NCI-H128 (cell line): Measurements from ENCODE around the gene PTGDR2.
"Not testable (repeated sequence)": the region's sequence is repeated elsewhere in the genome, so short reads cannot be mapped to it uniquely, and the experiment has no call there.

Experiments
- DNase-seq: peaks from one replicate; lab custom pipeline; 2025; ENCODE audit not compliant: unreplicated experiment; lab: John Stamatoyannopoulos, UW

The PTGDR2 gene

DNA sequence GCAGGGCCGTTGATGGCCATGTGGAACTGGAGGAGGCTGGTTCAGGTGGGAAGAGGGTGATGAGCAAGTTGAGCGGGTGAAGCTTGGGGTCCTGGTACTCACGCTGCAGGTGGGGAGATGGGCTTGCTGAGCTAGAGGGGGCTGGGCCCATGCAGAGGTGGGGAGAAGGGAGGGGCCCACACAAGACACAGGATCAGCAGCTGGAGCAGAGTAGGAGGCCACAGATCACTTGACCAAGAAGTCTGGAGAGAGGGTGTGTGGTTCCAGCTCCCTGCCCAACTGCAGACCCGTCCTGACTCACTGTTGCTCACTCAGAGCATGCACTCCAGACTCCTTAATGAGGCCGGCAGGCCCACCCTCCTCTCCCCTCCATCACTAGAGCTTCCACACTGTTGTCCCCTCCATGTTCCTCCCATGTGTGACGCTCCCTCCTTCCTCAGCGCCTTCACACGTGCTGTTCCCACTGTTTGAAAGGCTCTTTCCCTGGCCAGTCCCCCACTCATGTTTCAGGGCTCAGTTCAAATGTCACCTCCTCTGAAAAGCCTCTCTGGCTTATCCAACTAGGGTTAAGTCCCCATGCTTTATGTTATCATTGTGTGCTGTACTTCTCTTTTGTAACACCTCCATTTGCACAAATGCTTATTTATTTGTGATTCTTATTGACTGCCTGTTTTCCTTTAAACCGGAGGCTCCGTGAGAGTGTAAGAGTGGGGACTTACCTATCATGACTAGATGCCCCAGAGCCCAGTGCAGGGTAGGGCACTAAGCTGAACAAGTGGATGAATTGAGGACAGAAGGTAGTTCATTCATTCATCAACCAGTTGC, 11.5 kb downstream of the PTGDR2 start:
- no peak for DNase-seq

DNA sequence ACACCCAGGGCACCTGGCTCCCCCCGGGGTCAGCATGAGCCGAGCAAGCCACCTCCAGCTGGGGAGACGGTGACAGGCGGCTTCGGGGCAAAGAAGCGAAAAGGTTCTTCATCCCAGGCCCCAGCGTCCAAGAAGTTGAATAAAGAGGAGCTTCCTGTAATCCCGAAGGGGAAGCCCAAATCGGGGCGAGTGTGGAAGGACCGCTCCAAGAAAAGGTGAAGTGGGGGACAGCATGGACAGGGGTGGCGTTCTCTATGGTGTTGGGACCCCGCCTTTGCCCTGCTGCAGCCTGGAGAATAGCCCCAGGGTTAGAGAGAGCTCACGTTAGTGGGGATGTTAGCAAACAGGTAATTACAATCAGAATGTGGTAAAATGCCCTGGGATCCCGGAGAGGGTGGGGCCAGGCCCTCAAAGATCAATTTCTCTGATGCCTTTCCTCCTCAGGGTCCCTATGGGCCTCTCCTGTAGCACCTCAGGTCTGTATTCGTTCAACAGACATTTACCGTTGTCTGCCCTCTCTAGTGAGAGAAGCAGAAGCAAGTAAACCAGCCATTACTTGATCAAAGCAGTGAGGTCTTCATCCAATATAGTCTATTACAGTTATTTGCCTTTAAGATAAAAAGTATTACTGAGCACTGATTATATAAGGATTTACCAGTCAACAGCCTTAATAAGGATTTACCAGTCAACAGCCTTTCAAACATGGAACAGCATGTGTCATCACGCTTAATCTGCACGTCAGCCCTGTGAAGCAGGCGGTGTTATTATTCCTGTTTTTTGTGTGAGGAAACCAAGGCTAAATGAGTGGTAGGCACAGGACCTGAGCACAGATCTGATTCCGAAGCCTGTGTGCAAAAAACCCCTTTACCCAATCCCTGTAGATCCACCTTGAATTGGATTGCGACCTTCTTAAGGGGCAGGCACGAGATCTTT, 12.8 kb downstream of the PTGDR2 start:
- DNase-seq: no peak

GRCh38 chr11:60841797-60842667, 13.7 kb downstream of the PTGDR2 start, which contains the start of gene CCDC86:
TSS of gene CCDC86 (plus strand) at chr11:60842113. CDS start at chr11:60842125, 12 bp downstream.
- DNase-seq: peak; percentile 86

DNA sequence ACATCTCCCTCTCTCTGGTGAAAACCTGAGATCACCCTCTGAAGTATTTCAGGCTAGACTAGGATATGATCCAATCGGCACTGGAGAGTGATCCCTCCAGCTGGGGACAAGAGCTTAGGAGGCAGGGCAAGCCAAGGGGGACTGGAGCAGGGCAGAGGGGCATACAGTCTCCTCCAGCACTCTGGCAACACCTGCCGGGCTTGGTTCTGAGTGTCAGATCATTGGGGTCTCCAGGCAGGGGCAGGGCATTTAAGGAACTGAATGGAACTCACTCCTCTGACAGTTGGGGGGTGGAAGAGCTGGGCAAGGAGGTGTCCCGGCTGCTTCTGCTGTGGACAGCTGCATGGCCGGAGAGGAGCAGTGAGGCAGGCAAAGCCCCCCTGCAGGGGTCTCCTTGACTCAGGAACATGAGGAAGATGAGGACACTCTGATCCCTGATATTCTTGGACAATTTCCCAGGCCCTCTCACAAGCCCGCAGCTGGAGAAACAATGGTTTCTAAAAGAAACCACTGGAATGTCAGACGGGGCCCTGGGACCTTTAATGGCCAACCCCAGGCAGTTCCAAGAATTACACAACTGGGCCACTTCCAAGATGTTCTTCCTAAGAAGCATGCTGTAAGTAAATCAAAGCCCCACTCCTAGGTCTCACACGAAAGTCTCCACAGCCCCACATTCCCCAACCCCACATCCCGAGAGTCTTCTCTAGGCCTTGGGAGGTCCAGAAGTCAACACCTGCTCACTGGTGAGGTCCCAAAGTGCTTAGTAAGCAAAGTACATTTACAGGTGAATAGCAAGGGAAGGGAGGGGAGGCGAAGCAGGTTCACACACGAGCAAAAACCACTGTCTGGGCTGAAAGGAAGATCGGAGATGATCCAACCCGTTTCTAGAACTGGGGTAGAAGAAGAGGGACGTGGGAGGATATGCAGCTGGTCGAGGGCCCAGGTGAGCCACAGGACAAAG, 15.0 kb downstream of the PTGDR2 start:
- no peak for DNase-seq

- DNase-seq: no peak
Observed at GRCh38 chr11:60838132-60838531, 17.6 kb downstream of the PTGDR2 start.

DNA sequence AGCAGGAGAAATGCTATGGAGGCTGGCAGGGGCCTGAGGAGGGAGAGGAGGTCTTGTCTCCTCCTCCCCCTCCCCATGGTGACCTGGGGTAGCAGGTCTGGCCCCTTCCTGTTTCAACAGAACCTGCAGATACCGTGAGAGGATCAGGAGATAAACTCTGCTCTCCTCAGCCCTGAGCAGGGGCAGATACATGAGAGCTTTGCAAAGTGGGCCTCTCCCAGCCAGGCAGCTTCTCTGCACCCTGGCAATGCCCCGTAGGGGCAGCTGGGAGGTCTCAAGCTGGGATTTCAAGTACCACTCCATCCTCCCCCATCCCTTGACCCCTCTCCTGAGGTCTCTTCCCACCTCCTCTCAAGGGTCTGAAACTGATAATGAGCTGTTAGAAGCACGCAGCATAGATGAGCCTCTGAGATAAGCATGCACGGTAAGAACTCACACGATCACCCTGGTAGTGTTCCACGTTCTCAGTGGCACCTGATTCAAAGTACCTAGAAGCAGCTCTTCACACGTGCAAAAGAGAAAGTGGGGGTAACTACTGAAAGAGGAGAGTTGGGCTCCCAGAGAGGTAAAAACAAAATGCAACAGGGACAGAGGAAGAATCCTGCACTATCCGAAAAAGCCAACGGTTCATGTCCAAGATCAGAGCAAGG, 18.8 kb downstream of the PTGDR2 start:
- DNase-seq: no peak

GRCh38 chr11:60835534-60835846, 20.3 kb downstream of the PTGDR2 start:
- DNase-seq: no peak

GRCh38 chr11:60834742-60835533, 20.8 kb downstream of the PTGDR2 start:
- no peak for DNase-seq

GRCh38 chr11:60831501-60832079, 24.2 kb downstream of the PTGDR2 start:
- DNase-seq: no peak

DNA sequence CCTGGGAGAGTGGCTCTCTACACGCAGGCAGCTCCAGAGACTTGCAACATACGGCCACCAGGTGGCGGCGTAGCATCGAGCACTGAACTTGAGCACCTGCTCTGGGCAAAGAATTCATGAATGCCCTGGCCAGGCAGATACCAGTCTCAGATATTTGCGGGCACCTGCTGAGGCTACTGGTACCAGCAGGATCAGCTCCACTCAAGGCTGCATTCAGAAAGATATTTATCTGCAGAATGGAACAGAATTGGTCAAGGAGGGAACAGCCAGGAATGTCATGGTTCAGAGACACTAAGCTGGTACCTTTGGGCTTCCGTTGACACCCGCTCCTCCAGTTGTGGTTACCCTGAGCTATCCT, 24.6 kb downstream of the PTGDR2 start:
- DNase-seq: peak; percentile 70

DNA sequence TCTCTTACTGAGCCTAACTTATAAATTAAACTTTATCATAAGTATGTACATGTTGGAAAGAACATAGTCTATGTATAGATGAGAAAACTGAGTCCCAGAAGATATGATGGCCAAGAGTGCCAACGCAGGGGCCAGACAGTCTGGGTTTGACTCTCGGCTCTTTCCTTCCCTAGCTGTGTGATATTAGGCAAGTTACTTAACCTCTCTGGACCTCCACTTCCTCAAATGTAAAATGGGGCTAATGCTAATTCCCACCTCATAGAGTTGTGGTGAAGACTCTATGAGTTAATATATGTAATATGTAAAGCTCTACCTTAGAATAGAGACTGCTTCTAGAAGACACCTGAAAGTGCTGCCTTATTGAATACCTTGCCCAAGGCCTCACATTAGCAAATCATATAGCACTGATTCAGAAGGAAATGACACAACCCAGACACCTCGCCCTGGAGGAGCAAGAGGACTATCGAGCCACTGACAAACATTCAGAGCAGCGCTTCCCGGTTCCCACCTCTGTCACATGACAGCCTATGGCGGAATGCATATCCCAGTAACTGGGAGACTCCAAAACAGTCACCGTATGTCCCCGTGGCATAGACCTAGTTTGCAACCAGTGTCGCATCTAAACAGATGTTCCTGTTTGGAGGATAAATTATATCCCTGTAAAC, 25.1 kb downstream of the PTGDR2 start:
- no peak for DNase-seq

GRCh38 chr11:60825790-60826189, 30.0 kb downstream of the PTGDR2 start:
- DNase-seq: no peak

DNA sequence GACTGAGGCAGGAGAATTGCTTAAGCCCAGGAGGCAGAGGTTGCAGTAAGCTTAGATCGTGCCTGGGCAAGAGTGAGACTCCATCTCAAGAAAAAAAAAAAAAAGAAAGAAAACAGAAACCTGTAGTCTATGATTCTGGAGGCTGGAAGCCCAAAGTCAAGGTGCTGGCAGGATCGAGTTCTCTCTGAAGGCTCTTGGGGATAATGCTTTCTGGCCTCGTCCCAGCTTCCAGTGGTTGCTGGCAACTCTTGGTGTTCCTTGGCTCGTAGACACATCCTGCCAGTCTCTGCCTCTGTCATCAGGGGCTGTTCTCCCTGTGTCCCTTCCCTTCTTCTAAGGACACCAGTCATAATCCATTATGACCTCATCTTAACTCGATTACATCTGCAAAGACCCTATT, 30.6 kb downstream of the PTGDR2 start:
- DNase-seq: no peak

GRCh38 chr11:60823745-60824306, 31.9 kb downstream of the PTGDR2 start:
- DNase-seq: not testable (repeated sequence)

- no peak for DNase-seq
Observed at GRCh38 chr11:60821827-60822599, 33.7 kb downstream of the PTGDR2 start.

- DNase-seq: no peak
Observed at GRCh38 chr11:60818057-60818456, 37.7 kb downstream of the PTGDR2 start.
